Lower lobe of right lung (tissue), 2 donors: ENCODE measurements around the gene C9orf72. TPM values are rescaled to one million over a fixed set of nuclear protein-coding genes. Genes with fewer than 3 reads are reported as not detected.

Experiments
- ATAC-seq, 2 donors: fragments of 200-7000 bp; cut with Tn5 transposase; one replicate each; pipeline ENCODE4 v1.9.1; 2020 to 2022; ENCODE audit warnings: mild to moderate bottlenecking in 2 of 2, moderate library complexity in 2 of 2
- DNase-seq: peaks from one replicate; pipeline ENCODE4 v3.0.0-alpha.2; 2020
- H3K27ac ChIP-seq: fragments of 200-600 bp; one replicate; pipeline ENCODE4 v1.8.0; 2022
- H3K27me3 ChIP-seq: fragments of 200-600 bp; one replicate; pipeline ENCODE4 v1.8.0; 2022; ENCODE audit warnings: low read depth
- H3K36me3 ChIP-seq: fragments of 200-600 bp; one replicate; pipeline ENCODE4 v1.8.0; 2022; ENCODE audit warnings: mild to moderate bottlenecking
- H3K4me1 ChIP-seq: fragments of 200-600 bp; one replicate; pipeline ENCODE4 v1.8.0; 2022
- H3K4me3 ChIP-seq: fragments of 200-600 bp; one replicate; pipeline ENCODE4 v1.8.0; 2022; ENCODE audit warnings: mild to moderate bottlenecking
- H3K9me3 ChIP-seq: fragments of 200-600 bp; one replicate; pipeline ENCODE4 v1.8.0; 2022
- CTCF ChIP-seq: fragments of 200-600 bp; IDR thresholded peaks from one replicate; pipeline ENCODE4 v1.8.0; 2022; ENCODE audit warnings: antibody characterized with exemption, mild to moderate bottlenecking
- intact Hi-C: fragments of 100-400 bp; cut with DNase I; formaldehyde crosslinking; loops from one replicate; pipeline ENCODE4 v1.11.0; 2022
- total RNA-seq: library from RNA; stranded (reverse); fragmentation: NEBNext Ultra II Directional; extraction: Animal tissue kit (Norgen Biotek cat#: 25700); gene quantifications from one replicate; pipeline ENCODE4 v1.2.1, GENCODE V29; 2021
- donor health status: DM: no; HTN: yes; CAD: no; lungs with severe emphysema.

Gene C9orf72
- total RNA-seq, 1 donor from 2014 or later, result 28.9 TPM

- TF ChIP-seq CTCF, result no peak
- Histone ChIP-seq H3K27ac (no peak overlapping the region), H3K27me3 (no peaks in the 10 kb centered on the region), H3K9me3 (no peaks in the 10 kb centered on the region), H3K4me1 (peaks cover 7% of the 10 kb centered on the region), H3K4me3 (no peak overlapping the region), H3K36me3 (peaks cover 75% of the 10 kb centered on the region)
- ATAC-seq (no peak), DNase-seq (no peak)
- intact Hi-C loops, result no loop called here
These were observed 12.8 kb downstream of the C9orf72 start for GRCh38 chr9:27560457-27560856.

GRCh38 chr9:27558307-27558706 is 15.0 kb downstream of the C9orf72 start:
- ATAC-seq (no peak), DNase-seq (no peak)
- no peaks in the 10 kb centered on the region for H3K9me3 ChIP-seq
- H3K27ac ChIP-seq, result no peak overlapping the region
- no peak for TF ChIP-seq CTCF
- H3K4me3 ChIP-seq, result no peak overlapping the region
- intact Hi-C loops, result no loop called here
- H3K27me3 ChIP-seq, result no peaks in the 10 kb centered on the region
- H3K4me1 ChIP-seq, result no peaks in the 10 kb centered on the region
- peaks cover 89% of the 10 kb centered on the region for H3K36me3 ChIP-seq

GRCh38 chr9:27556470-27556869 is 16.8 kb downstream of the C9orf72 start:
- H3K9me3 ChIP-seq, result no peaks in the 10 kb centered on the region
- ATAC-seq (no peak), DNase-seq (no peak)
- no peak overlapping the region for H3K4me3 ChIP-seq
- H3K27ac ChIP-seq, result no peak overlapping the region
- peaks cover 97% of the 10 kb centered on the region for H3K36me3 ChIP-seq
- H3K4me1 ChIP-seq, result no peaks in the 10 kb centered on the region
- no peak for TF ChIP-seq CTCF
- intact Hi-C loops, result no loop called here
- H3K27me3 ChIP-seq, result no peaks in the 10 kb centered on the region

GRCh38 chr9:27554712-27555111 is 18.6 kb downstream of the C9orf72 start:
- H3K27ac ChIP-seq, result no peak overlapping the region
- ATAC-seq (no peak), DNase-seq (no peak)
- H3K4me3 ChIP-seq, result no peak overlapping the region
- intact Hi-C loops, result no loop called here
- H3K27me3 ChIP-seq, result no peaks in the 10 kb centered on the region
- H3K9me3 ChIP-seq, result no peaks in the 10 kb centered on the region
- peaks cover 95% of the 10 kb centered on the region for H3K36me3 ChIP-seq
- no peaks in the 10 kb centered on the region for H3K4me1 ChIP-seq
- no peak for TF ChIP-seq CTCF

- Histone ChIP-seq H3K27ac (no peak overlapping the region), H3K36me3 (peaks cover 68% of the 10 kb centered on the region), H3K27me3 (no peaks in the 10 kb centered on the region), H3K4me3 (no peak overlapping the region), H3K4me1 (no peaks in the 10 kb centered on the region), H3K9me3 (no peaks in the 10 kb centered on the region)
- no peak for TF ChIP-seq CTCF
- ATAC-seq (no peak), DNase-seq (no peak)
- intact Hi-C loops, result loop anchor here (5.0 kb wide), 1 partner anchor 217 kb away; no protein-coding TSS in a partner anchor
These were observed 24.0 kb downstream of the C9orf72 start for GRCh38 chr9:27549196-27549755.
